GM10266 (cell line): ENCODE results near the gene FAM217B.

Experiments used
- DNase-seq: peaks from one replicate; pipeline ENCODE4 v3.0.0; 2012; ENCODE audit errors: extremely low spot score
- CTCF ChIP-seq: IDR thresholded peaks from 2 replicates; pipeline ENCODE4 v1.5.1; 2012; ENCODE audit warnings: mild to moderate bottlenecking, low read depth; ENCODE audit not compliant: control insufficient read depth, insufficient read depth; ENCODE audit errors: missing control alignments

Gene FAM217B

DNA sequence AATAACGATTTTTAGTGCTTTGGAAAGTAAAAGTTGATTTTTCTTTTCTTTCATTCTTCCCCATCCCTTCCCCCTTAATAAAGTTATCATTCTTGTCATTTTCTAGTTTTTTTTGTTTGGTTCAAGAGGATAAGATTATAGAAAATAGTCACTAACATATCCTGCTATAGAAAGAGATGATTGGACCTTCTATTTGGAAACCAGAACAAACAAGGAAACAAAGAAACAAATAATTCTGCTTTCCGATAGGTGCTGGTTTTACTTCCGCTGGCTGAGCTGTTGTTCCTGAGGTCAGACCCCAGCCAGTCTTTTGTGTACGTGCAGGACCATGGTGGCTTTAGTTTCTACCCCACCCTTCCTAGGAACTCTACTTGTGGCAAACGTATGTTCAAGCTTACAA is 17.9 kb downstream of the FAM217B start, which contains the start of gene CDH26:
TSS of gene CDH26 (plus strand) at position 301 of the 400 bp plus-strand sequence. CDS start 304 bp downstream, outside the sequence.
- no peak for DNase-seq
- no peak for TF ChIP-seq CTCF

DNA sequence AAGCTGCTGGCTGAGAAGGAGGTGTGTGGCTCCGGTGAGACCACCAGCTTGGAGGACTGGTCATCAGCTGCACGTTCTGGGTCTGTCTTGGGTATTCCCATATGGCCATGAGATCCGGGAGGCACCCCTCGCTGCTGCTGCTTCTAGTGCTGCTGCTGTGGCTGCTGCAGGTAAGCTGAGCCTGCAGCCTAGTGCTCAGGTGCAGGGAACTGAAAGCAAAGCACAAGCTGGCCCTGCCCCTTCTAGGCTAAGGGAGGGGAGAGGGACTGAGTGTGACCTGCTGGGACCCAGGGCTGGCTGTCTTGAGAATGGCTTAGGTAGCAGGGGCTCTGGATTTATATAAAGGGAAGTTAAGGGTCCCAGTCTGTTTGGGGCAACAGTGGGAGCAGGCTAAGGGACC is 18.4 kb downstream of the FAM217B start:
- no peak for DNase-seq
- TF ChIP-seq CTCF, result no peak

GRCh38 chr20:59961423-59961822 is 21.2 kb downstream of the FAM217B start:
- TF ChIP-seq CTCF, result no peak
- no peak for DNase-seq

- no peak for TF ChIP-seq CTCF
- no peak for DNase-seq
Observed at GRCh38 chr20:59962155-59962554, 22.0 kb downstream of the FAM217B start.

DNA sequence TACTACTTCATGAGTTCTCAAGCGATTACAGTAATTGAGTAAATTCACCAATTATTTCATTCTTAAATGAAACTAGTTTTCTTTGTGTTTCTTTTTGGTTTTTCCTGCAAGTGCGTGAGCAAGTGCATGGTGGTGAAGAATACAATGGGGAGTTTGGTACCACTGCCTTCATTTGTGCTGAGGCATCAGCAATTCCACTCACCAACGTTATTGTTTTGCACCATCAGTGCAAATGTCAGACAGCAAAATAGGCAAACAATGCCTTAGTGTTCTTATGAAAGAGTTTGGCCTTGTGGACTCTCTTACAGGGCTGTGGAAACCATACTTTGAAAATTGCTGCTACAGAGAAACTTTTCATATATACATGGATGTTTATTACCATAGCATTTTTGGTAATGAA is 26.2 kb downstream of the FAM217B start:
- DNase-seq, result no peak
- no peak for TF ChIP-seq CTCF

DNA sequence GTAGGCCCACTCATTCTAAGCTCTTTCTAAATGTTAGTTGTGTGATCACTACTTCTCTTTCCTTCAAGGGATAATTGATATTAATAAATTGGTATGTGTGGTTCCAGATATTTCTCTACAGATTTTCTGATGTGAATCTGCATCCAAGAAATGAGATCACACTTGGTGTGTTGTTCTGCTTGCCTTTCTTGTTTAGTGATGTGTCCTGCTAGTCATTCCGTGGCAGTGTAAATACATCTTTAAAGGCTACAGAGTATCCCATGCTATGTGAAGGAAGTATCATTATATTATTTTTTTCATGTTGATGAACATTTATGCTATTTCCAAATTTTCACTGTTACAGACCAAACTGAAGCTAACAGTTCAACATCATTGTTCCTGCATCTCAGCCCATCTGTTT is 31.2 kb downstream of the FAM217B start:
- TF ChIP-seq CTCF, result no peak
- no peak for DNase-seq

DNA sequence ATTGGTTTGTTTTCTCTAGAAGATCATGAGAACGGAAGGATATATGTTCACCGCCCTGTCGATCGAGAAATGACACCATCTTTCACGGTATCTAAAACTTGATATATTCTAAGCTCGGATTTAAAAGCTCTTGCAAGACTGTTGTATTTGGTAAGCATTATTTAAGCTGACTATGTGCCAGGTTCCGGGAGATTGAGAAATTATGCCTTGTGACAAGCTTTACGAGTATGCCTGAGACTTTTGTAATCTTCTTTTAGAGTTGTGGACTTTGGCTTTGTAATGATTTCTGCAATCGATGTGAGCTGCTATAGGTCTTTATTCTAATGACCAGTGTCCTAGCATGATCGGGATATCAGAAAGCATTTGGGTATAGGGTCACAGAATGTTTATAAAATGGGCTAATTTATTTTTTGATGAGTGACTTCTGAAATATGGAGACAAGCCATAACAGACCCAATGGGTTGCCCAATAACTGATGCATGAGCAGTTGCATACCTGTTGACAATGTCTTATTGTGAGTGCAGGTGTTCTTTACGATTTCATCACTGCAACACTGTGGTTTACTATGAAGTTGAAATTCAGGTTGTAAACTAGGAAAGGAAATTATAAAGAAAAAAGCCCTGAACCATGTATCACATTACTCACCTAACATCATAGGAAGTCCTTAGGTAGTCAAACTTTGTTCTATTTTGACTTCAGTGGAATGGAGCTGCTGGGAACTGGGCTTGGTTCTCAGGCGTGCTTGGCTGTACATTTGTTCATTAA is 32.0 kb downstream of the FAM217B start:
- DNase-seq, result no peak
- TF ChIP-seq CTCF, result no peak
